GM21723 (cell line): ENCODE results near the gene CHSY1.

Experiments used
- ATAC-seq: cut with Tn5 transposase; IDR thresholded peaks from one replicate; pipeline ENCODE4 v1.9.1; 2021; ENCODE audit warnings: mild to moderate bottlenecking, moderate library complexity; ENCODE audit not compliant: unreplicated experiment

Gene CHSY1

DNA sequence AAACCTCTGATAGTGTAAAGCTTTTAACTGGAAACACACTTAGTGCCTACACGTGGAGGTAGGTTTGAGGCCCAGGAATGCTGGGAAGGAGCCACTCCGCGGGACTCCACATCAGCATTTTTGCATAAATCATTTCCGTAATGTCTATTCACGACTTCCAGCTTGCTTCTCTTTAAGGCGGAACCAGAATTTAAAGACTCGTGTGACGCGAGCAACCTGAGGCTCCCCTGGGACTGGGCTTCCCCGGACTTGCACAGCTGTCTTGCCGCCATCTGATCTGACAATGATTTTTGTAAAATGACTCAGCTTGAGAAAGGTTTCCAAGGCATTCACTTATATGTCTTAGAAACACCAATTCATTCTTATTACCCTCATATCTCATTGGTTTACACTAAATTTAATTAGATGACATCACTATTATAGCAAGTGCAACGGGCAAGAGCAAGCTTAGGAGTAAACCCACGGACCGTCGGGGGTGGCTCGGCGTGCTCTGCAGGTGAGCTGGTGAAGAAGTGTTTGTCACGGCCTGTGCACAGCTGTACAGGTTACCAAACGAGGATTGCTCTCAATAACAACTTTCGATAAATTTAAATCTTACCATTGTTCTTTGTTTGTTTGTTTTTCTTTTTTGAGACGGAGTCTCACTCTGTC is 95.2 kb downstream of the CHSY1 start:
- peak; percentile 92 for ATAC-seq

DNA sequence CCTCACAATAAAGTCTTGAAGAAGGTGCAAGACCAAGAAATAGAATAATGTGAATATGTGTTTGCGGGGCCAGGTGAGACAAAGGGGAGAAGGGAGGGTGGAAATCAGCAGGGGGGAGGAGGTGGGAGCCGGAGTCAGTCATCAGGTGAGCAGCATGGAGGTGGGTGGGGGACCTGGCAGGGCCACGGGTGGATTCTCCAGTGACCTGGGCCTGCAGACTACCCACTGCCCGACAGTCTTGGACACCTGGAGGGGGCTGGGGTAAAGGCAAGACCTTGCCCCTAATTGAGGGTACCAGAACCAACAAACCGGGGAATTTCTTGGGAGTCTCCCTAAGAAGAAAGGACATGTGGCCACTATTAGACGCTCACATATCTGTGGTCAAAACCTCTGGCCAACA is 95.8 kb downstream of the CHSY1 start:
- no peak for ATAC-seq

DNA sequence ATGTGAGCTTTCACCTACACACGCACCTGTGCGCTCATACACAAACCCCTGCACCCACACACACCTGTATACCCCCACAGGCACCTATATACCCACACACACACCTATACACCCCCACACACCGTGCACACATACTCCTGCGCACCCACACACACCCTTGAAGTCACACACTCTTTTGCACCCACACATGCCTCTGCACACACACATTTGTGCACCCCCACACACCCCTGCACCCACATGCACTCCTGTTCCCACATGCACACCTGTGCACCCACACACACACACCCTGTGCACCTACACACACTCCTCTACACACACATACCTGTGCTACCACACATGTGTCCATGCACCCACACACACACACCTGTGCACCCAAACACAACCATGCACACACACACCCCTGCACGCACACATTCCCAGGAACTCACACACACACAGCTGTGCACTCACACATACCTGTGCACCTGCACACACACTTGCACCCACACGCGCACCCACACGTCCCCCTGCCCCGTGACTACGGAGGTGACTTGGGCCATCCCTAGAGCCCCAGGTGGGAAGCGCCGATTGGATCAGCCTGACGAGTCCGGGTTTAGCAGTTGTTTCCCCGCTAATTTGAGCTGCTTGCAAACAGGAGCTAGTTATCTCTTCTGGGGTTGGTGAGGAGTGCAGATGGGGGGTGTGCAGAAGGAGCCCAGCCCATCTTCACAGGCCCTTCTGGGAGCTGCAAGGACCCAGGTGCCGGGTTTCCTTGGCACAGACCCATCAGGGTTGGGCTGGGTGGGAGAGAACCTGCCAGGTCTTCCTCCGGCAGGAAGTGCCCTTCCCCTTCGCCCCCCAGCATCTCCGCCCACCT is 97.8 kb downstream of the CHSY1 start:
- no peak for ATAC-seq

DNA sequence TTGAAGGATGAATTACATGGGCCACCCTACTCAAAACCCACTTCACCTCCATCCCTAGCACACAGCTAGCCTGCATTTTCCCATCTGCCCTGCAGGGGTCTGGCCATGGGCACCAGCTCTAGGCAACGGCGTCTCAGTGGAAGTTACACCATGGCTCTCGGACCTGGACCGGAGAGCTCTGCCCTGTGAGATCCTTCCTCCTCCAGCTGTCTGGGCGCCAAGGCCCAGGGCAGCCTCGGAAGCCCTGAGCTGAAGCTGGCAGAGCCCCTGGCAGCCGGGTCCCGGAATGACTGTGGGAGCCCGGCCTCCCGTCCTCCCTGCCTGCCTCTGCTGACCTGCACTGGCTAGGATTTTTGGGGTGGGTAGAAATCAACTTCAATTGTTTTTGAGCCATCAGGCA is 98.9 kb downstream of the CHSY1 start:
- no peak for ATAC-seq

DNA sequence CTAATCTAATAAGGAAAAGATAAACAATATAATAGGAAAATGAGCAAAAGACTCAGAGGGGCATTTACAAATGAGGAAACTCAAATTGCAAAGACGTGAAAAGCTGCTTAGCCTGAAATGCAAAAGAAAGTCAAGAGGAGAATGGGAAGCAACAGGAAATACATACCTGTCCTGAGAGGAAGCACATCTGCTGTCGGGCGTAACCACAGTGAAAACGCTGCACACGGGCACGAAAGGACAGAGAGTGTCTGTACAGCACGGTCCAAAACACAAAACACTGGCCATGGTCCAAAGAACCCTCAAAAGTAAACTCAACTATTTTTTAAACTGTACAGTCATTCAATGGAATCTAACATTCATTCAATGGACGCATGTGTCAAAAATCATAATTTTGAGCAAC is 100.6 kb downstream of the CHSY1 start:
- no peak for ATAC-seq

DNA sequence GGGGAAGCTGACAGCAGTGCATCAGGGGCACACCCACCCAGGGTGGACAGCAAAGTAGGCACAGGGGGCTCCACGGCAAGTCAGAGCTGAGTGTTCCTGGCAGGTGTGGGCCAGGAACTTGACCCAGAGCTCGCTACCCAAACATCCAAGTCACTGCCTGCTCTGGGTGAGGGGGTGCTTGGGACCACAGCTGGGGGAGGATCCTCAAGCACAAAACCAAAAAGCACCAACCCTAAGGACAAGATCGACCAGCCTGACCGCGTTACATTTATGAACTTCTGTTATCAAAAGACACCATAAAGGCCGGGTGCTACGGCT is 101.2 kb downstream of the CHSY1 start:
- ATAC-seq, result no peak

DNA sequence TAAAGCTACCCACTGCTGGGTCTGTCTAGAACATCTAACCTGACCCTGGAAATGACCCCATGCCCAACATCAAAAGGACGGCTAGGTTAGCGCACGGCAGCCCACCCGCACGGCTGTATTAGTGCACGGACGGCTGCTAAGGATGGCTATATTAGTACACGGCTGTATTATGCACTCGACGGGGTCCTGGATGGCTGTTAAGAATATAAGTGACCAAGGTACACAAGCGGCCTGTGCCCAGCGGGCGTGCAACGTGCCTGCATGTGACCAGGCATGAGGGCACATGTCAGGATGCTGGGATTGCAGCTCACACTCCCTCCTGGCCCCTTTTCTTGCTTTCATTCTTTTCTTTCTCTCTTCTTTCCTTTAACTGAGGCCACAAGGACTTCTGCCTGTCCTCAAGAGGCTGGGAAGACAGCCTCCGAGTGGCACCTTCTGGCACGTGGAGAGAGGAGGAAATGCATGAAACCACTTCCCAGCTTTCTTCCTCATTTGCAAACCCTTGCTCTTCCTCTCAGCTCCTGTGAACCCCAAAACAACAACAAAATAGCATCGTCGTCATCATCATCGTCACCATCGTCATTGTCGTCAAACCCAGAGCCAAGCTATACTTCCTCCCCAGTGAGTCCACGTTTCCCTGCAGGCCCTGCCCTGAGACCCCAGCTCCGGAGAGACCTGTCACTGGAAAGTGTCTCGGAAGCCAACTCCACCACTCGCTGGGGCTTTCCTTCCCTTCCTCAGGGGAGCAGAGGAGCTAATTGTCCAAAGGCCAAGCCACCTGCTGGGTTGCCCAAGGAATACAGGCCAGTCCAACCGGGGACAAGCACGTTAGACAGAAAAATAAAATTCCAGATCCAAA is 101.8 kb downstream of the CHSY1 start:
- ATAC-seq, result no peak

DNA sequence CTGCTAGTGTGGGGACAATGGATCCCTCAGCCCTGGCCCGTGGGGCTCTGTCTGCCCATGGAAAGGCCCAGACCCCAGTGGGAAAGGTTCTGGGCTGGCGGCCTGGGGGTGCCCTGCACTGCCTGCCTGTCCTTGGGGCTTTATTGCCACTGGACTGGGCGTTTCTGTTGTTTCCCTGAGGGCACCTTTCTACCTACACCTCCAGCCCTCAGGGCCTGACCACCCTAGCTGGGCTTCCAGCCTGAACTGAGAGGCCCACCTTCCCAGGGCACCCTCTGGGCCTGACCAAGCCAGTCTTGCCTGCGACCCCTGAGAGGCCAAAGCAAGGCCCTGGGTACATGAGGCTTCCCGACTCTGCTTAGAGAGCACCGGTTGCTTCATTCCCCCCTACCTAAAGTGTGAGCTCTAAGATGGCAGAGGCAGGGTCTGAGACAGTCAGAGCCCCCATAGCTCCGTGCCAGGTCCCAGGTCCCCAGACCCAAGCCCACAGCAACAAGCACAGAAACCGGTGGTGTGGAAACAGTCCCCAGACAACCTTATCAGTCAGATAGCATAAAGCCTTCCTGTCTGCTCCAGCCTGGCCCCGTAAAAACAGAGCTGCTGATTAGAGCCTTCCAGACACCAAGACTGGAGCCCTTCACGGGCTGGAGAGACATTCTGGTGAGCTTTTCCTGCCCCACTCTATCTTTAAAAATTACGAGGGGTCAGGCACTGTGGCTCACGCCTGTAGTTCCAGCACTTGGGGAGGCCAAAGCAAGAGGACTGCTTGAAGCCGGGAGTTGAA is 102.8 kb downstream of the CHSY1 start:
- ATAC-seq, result no peak

DNA sequence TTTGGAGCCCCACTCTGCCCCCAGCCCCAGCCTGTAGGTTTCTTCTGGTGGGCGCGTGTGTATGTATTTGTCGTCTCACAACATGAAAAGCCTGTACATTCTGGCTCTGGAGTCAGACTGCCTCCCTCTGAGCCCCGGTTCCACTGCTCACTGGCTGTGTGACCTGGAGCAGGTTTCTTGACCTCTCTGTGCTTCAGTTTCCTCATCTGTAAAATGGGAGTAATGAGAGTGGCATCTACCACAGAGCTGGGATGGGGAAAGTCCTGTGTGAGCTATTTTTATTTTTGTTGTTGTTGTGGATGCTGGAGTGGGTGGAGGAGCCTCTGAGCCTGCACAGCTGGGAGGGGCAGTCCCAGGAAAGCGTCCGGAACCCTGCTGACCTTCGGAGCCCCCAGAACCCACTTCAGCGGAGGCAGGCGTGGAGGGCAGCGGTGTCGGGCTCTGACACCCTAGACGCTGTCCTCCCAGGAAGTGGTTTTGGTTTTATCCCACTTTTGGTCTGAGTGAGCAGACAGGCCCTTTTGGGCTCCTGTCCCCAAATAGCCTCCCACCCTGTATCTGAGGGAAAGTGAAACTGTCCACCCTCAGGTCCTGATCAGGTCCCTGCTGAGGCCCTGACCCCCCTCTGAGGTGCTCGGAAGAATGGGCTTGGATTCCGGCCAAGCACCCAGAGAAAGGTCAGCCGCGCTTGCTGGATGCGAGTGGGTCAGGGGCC is 103.5 kb downstream of the CHSY1 start:
- ATAC-seq, result no peak

DNA sequence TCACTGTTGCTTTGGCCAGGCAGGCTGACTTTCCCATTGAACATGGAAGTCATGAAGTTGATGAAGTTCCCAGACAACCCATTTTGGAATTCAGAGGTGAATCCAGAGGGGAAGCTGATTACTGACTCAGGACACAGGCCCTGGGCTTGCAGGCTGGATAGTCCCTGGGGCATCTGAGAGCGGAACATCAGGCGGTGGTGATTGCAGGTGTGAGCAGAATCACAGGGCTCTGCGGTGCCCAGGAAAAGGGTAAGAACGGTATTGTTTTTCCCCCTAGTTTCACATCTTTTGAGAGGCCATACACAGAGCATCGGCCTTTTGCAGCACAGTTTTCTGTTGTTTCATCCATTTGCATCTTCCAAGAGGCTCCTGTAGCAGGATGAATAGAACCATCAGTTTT is 104.7 kb downstream of the CHSY1 start:
- no peak for ATAC-seq

DNA sequence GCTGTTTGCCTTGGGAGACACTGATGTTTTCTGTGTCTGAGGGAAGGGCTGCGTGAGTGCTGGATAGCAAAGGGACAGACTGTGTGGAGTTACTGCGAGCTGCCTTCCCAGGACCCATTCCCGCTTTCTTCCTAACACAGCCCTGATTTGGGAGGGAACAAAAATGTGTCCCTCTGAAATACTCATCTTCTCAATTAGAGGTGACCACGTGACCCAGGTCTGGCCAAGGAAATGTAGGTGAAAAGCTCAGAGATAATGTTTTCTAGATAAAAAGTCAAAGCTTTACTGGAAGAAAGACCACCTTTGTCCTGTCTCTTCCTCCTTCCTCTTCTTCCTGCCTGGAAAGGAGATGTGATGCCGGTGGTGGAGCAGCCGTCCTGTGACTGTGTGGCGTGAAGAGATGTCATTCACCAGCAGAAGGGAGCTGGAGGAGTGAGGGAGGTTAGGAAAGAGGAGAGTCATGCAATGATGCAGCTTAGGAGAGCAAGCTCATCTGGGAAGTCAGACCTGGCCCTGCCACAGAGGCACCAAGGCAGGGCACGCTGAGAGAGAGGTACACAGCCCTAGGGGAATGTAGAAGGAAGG is 105.6 kb downstream of the CHSY1 start:
- no peak for ATAC-seq

DNA sequence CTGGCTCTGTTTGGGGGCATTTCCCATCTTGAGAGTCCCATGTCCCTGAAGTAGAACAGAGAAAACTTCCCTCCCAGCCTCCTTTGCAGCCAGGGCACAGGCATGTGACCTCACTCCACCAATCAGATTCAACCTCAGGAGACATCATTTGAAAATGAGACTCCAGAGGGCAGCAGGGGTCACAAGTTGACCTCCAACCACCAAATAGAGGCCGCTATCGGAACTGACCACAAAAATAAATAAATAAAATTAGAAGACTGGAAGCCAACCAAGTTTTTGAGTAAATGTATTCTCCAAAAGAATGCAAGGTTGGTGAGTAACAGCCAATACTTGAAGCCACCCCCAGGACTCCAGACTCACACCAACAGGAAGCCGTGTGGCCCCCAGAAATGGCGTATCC is 106.5 kb downstream of the CHSY1 start:
- no peak for ATAC-seq

DNA sequence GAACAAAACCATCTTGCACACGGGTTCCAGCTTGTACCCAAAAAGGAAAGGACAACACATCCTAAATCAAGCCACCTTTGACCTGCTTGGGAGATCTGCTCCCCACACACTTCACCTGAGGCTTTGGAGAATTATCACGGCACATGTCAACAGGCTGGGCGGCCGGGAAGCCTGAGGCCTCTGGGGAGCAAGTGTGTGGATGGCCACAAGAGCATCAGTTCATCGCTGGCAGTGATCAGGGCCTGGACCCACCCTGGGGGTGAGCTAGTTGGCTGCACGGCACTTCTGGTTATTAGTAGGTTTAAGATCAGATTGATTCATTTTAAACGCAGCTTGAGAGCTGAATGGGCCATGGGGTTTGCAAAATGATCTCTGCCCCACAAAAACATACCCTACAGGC is 108.5 kb downstream of the CHSY1 start:
- ATAC-seq, result no peak

DNA sequence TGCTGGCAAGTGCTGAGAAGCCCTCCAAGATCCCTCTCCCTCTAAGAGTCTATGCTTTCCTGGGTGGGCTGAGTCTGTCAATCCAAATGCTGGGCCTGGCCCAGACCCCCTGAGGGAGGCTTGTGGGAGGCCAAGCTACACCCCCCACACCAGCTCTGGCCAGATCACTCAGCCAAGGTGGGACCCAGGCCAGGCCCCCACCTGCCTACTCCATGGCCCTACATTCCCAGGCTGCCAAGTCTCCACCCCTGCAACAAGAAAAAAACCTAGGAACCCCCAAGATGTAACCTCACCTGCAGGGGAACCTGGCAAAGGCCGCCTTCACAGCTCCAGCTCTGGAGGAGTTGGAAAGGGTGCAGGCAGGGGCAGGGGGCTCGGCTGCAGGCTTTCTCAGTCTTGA is 109.1 kb downstream of the CHSY1 start:
- ATAC-seq, result no peak

DNA sequence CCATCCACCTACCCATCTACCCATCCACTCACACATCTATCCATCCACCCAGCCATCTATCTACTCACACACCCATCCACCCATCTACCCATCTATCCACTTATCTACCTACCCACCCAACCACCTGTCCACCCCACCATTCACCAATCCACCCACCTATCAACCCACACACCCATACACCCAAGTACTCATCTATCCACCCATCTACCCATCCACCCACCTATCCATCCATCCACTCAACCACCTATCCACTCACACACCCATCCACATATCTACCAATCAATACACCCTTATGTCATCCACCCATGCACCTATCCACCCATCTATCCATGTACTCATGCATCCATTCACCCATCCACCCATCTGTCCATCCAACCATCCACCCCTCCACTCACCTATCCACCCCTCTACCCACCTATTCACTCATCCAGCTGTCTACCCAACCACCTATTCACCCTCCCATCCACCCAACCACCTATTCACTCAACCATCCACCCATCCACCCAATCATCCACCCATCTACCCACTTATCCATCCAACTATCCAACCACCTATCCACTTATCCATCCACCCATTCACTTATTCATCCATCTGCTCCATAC is 109.8 kb downstream of the CHSY1 start:
- no peak for ATAC-seq

DNA sequence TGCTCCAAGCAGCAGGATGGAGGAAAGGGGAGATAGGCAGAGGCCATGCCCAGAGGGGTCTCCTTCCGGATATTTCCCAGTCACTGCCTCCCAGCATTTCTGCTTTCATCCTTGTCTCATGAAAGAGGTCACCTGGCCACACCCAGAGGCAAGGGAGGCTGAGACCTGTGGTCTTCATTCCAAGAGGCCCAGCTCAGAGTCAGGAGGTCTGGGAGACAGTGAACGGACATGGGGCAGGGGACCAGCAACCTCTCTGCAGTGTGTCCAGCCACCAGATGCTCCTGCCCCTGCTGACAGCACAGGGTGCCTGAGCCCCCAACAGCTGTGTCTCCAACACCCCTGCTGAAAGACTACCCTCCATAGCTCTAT is 111.2 kb downstream of the CHSY1 start:
- ATAC-seq, result no peak

DNA sequence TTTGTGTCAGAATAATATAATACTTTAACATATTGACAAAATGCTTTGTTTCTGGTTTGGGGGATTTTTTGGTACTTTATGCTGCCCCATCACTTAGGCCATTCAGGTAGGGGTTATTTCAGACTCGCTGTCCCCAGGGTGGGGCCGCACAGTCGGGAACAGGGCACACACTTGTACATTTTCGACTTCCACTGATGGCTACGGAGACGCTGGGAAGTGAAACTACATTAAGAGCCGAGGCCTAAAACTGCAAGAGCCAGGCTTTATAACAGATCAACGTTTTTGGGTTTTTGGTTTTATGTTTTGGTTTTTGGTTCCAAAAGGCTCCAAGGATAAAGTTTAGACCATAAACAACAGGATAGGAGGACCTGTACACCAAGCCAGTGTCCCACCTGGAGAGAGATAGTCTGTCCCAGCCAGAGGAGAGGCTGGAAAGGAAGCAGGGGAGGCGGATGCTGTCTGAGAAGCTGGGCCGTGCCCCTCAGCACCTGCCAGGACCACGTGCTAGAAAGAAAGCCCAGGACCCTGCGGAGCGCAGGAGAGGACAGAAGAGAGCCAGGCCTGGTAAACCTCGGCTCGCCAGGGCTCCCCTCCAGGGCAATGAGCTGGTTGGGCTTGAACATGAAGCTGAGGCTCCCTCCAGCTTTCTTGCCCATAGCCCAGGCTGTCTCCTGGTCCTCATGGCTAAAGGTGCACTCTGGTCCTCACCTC is 111.7 kb downstream of the CHSY1 start:
- ATAC-seq, result no peak

DNA sequence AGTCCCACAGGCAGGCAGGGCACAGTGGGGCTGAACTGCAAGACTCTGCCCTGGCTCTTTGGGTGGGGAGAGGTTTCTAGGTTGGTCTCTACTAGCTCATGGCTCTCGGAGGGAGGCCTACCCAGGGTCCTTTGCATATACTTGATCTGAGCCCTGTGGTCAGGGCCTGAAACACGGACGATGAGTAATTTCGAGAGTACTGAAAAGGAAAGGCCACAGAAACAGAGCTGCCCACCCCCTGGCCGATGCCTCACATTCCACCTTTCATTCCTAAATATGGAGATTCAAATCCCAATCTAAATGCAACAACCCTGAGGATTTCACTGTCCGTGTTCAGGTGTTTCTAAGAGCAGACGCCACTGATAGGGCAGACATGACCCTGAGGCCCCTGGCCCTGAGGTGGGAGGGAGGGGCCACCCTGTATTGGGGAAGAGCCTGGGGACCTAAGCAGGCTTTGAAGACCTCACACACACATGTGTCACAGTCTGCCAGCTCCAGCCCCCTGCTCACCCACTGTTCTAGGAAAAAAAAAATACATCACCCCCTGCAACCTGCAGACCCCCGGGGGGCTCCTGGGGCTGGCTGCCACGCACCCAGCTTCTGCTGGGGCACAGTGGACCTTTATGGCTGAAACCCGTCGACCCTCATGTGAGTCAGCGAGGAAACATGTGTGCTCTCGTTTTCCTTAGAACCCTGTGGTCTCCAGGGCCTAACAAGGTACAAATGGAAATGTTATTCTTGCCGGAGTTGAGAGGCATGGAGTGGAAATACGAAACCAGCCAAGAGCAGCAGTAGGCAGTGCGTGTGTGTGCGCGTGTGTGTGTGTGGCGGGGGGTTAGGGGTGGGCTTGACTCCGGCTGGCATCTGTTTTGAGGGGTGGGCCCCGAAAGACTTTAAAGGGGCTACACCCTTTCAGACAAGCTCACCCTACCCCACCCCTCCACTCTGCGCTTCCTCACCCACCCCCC is 112.7 kb downstream of the CHSY1 start:
- ATAC-seq, result peak; percentile 61
